ENCODE measurements around the gene SSBP3. TPM values are rescaled to one million over a fixed set of nuclear protein-coding genes. Genes with fewer than 3 reads are reported as not detected.
A peak's percentile ranks its signal among the peaks of the same experiment; 100 is the strongest.

Gene SSBP3
- total RNA-seq, 2 donors from 2014 or later: 63.8 to 76.5 TPM

DNA sequence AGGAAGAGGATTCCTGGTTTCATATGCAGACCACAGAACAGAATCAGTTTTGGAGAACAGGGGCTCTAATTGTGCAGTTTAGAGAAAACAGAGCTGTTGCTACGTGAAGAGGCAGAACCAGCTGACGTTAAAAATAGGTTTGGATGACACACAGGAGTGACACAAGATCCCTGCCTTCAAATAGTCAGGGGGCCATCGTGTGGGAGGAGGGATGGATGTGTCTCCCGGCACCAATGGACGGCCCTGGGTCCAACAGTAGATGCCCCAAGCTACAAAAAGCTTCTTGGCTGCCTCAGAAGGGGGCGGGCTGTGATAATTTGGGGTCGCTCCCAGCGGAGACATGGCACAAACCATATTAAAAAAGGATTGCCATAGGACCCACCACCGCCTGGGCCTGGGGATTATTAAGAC, 118.4 kb downstream of the SSBP3 start:
- Histone ChIP-seq H3K27ac (peak overlapping the region; percentile 4), H3K9ac (ENCODE audit: low read depth in 2 of 2, low read length in 2 of 2) (peak overlapping the region in 1 of 2 donors; percentile 62), H3K27me3 (no peaks in the 10 kb centered on the region), H3K4me3 (no peak overlapping the region), H3K9me3 (no peaks in the 10 kb centered on the region), H3K36me3 (no peaks in the 10 kb centered on the region), H3K4me1 (peaks cover 35% of the 10 kb centered on the region)
- DNase-seq: no peak
- intact Hi-C loops (cut with DNase I): no loop called here
- no peak for TF ChIP-seq CTCF (IDR thresholded peaks at IDR 0.05)

GRCh38 chr1:54287176-54287650, 119.0 kb downstream of the SSBP3 start:
- no peaks in the 10 kb centered on the region for H3K9me3 ChIP-seq
- intact Hi-C loops (cut with DNase I): no loop called here
- peak; percentile 88 for DNase-seq
- H3K9ac ChIP-seq (ENCODE audit: low read depth in 2 of 2, low read length in 2 of 2): peak overlapping the region in 1 of 2 donors; percentile 62
- no peak overlapping the region for H3K4me3 ChIP-seq
- no peaks in the 10 kb centered on the region for H3K27me3 ChIP-seq
- peak overlapping the region; percentile 4 for H3K27ac ChIP-seq
- TF ChIP-seq CTCF (IDR thresholded peaks at IDR 0.05): no peak
- H3K36me3 ChIP-seq: no peaks in the 10 kb centered on the region
- peaks cover 36% of the 10 kb centered on the region for H3K4me1 ChIP-seq

GRCh38 chr1:54285815-54286345, 120.3 kb downstream of the SSBP3 start:
- no peak overlapping the region for H3K27ac ChIP-seq
- H3K9me3 ChIP-seq: no peaks in the 10 kb centered on the region
- no peaks in the 10 kb centered on the region for H3K27me3 ChIP-seq
- peak overlapping the region in 1 of 2 donors; percentile 62 for H3K9ac ChIP-seq (ENCODE audit: low read depth in 2 of 2, low read length in 2 of 2)
- no peak overlapping the region for H3K4me3 ChIP-seq
- peaks cover 33% of the 10 kb centered on the region for H3K4me1 ChIP-seq
- TF ChIP-seq CTCF (IDR thresholded peaks at IDR 0.05): no peak
- H3K36me3 ChIP-seq: no peaks in the 10 kb centered on the region
- DNase-seq: no peak
- intact Hi-C loops (cut with DNase I): no loop called here

- no peak overlapping the region for H3K27ac ChIP-seq
- no peaks in the 10 kb centered on the region for H3K9me3 ChIP-seq
- peaks cover 24% of the 10 kb centered on the region for H3K4me1 ChIP-seq
- no peak for DNase-seq
- H3K27me3 ChIP-seq: no peaks in the 10 kb centered on the region
- H3K9ac ChIP-seq (ENCODE audit: low read depth in 2 of 2, low read length in 2 of 2): no peak overlapping the region
- intact Hi-C loops (cut with DNase I): no loop called here
- H3K36me3 ChIP-seq: no peaks in the 10 kb centered on the region
- no peak for TF ChIP-seq CTCF (IDR thresholded peaks at IDR 0.05)
- H3K4me3 ChIP-seq: no peak overlapping the region
Measured at GRCh38 chr1:54284781-54285529, 121.2 kb downstream of the SSBP3 start.

DNA sequence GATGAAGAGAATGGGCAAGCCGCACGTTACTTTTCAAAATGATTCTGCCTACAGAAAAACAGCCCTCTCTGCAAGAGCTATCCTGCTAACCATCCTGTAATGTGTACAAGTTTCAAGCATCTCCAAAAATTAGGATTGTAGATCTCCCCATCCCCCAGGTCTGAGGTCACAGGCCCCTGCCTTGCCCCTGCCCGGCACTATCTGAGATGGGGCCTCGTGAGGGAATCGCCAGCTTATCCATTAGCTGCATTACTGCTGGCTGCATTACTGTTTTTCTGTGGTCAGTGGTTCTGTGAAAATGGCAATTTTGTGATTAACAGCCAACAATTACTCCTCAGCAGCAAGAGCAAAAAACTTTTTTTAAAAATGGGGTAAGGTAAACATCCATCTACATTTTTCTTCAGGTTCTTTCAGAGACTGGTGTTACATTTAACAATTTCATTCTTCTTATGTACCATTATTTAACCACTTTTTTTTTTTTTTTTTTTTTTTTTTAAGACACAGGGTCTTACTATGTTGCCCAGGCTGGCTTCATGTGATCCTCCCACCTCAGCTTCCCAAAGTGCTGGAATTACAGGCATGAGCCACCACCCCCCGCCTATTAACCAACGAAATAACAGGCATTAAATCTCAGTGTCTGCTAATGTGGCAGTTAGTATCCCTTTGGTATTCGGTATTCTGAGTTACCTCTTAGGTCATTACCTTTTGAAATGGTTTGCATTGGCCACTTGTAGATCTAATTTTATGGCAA, 122.4 kb downstream of the SSBP3 start:
- Histone ChIP-seq H3K4me1 (peaks cover 20% of the 10 kb centered on the region), H3K36me3 (no peaks in the 10 kb centered on the region), H3K9me3 (no peaks in the 10 kb centered on the region), H3K27me3 (no peaks in the 10 kb centered on the region), H3K9ac (ENCODE audit: low read depth in 2 of 2, low read length in 2 of 2) (no peak overlapping the region), H3K4me3 (no peak overlapping the region), H3K27ac (no peak overlapping the region)
- no peak for TF ChIP-seq CTCF (IDR thresholded peaks at IDR 0.05)
- DNase-seq: no peak
- intact Hi-C loops (cut with DNase I): no loop called here
